Peyer's patch (tissue), 4 donors: ENCODE data around the gene TH.

Experiments used
- CTCF ChIP-seq, 6 experiments: fragments of 450-650 bp in 4 of 6; fragments of 200-600 bp in 2 of 6; sonication (generic) in 1 of 6; IDR thresholded peaks; one replicate each; pipeline ENCODE4 v1.5.1; 2017 to 2019; ENCODE audit warnings: antibody characterized with exemption in 6 of 6, mild to moderate bottlenecking in 3 of 6, moderate library complexity in 1 of 6
- POLR2A ChIP-seq, 2 donors: fragments of 450-650 bp; IDR thresholded peaks; one replicate each; pipeline ENCODE4 v1.5.1; 2017; ENCODE audit warnings: antibody characterized with exemption in 2 of 2, mild to moderate bottlenecking in 2 of 2, moderate library complexity in 2 of 2

- TF ChIP-seq CTCF (IDR thresholded peaks at IDR 0.05) (no peak), POLR2A (IDR thresholded peaks at IDR 0.05) (no peak)
Measured at GRCh38 chr11:2146051-2146450, 25.6 kb downstream of the TH start.
